Ectodermal cell (in vitro differentiated cells): ENCODE measurements around the gene USP49.

Source experiments
- H3K27ac ChIP-seq: 2 replicates; pipeline ENCODE4 v1.7.0; 2013; ENCODE audit warnings: mild to moderate bottlenecking, low read depth, low read length; ENCODE audit not compliant: insufficient read depth, poor library complexity, severe bottlenecking
- H3K27me3 ChIP-seq: 2 replicates; pipeline ENCODE4 v1.7.0; 2013; ENCODE audit warnings: mild to moderate bottlenecking, low read length; ENCODE audit not compliant: insufficient read depth, control insufficient read depth, poor library complexity, severe bottlenecking
- H3K36me3 ChIP-seq: one replicate; pipeline ENCODE4 v1.7.0; 2013; ENCODE audit warnings: low read length; ENCODE audit not compliant: control insufficient read depth, insufficient read depth
- H3K4me1 ChIP-seq: one replicate; pipeline ENCODE4 v1.7.0; 2013; ENCODE audit warnings: low read length; ENCODE audit not compliant: control insufficient read depth, insufficient read depth
- H3K4me3 ChIP-seq: 2 replicates; pipeline ENCODE4 v1.7.0; 2013; ENCODE audit warnings: low read depth, low read length, control low read depth; ENCODE audit not compliant: insufficient read depth
- H3K9me3 ChIP-seq: 2 replicates; pipeline ENCODE4 v1.7.0; 2013; ENCODE audit warnings: mild to moderate bottlenecking, low read length, moderate library complexity; ENCODE audit not compliant: control insufficient read depth
- WGBS, 2 experiments: methylation state at CpG; one replicate each; pipeline ENCODE4 v1.1.7; 2013; ENCODE audit warnings: missing lambda C conversion rate in 2 of 2; 5-methylcytosine and 5-hydroxymethylcytosine counted together

Gene USP49

GRCh38 chr6:41877051-41877680 lies 18.0 kb downstream of the USP49 start:
- no peak overlapping the region for H3K27ac ChIP-seq
- no peaks in the 10 kb centered on the region for H3K4me1 ChIP-seq
- no peak overlapping the region for H3K4me3 ChIP-seq
- H3K36me3 ChIP-seq, result no peaks in the 10 kb centered on the region
- no peaks in the 10 kb centered on the region for H3K9me3 ChIP-seq
- 93 to 96% methylated on average over 2 of the region's 2 CpGs for WGBS, 2 experiments
- H3K27me3 ChIP-seq, result no peaks in the 10 kb centered on the region

DNA sequence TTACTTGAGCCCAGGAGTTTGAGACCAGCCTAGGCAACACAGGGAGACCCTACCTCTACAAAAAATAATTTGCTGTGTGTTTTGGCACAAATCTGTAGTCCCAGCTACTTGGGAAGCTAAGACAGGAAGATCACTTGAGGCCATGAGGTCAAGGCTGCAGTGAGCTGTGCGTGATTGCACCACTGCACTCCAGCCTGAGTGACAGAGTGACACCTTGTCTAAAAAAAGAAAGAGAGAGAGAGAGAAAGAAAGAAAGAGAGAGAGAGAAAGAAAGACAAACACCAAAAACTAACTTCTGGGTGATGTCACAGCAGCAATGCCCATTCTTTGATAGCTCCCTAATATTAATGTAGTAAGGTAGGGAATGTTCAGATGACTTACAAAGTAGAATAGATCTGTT lies 20.4 kb downstream of the USP49 start:
- Histone ChIP-seq H3K36me3 (peaks cover 4% of the 10 kb centered on the region), H3K27me3 (no peaks in the 10 kb centered on the region), H3K4me3 (no peak overlapping the region), H3K4me1 (no peaks in the 10 kb centered on the region), H3K9me3 (no peaks in the 10 kb centered on the region), H3K27ac (no peak overlapping the region)
- 89 to 100% methylated on average over 1 of the region's 1 CpG for WGBS, 2 experiments

GRCh38 chr6:41872147-41872546 lies 23.0 kb downstream of the USP49 start:
- Histone ChIP-seq H3K4me1 (no peaks in the 10 kb centered on the region), H3K27ac (no peak overlapping the region), H3K4me3 (no peak overlapping the region), H3K9me3 (no peaks in the 10 kb centered on the region), H3K27me3 (no peaks in the 10 kb centered on the region), H3K36me3 (peaks cover 4% of the 10 kb centered on the region)
- 96 to 97% methylated on average over 12 of the region's 13 CpGs for WGBS, 2 experiments

- Histone ChIP-seq H3K27ac (no peak overlapping the region), H3K9me3 (no peaks in the 10 kb centered on the region), H3K27me3 (no peaks in the 10 kb centered on the region), H3K4me3 (no peak overlapping the region), H3K4me1 (no peaks in the 10 kb centered on the region), H3K36me3 (peaks cover 4% of the 10 kb centered on the region)
- WGBS, 2 experiments, result 89 to 94% methylated on average over 1 to 2 of the region's 2 CpGs
These were observed 23.5 kb downstream of the USP49 start for GRCh38 chr6:41871691-41872090.

DNA sequence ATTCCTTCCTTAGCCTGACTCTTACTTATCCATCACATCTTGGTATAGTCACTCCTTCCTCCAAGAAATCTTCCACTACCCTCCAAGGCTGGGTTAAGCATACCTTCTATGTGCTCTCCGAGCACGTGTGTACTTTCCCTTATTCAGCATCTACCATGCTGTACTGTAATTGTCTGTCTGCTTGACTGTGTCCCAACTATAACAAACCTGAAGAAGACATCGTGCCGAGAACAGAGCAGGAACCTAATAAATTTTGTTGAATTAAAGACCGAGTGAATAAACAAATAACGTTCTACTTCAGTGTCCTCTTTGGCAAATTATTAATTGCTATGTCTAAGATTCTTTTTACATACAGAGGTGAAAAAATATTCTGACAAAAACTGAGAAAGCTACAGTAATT lies 35.8 kb downstream of the USP49 start:
- Histone ChIP-seq H3K4me1 (no peaks in the 10 kb centered on the region), H3K4me3 (no peak overlapping the region), H3K9me3 (no peaks in the 10 kb centered on the region), H3K36me3 (no peaks in the 10 kb centered on the region), H3K27ac (no peak overlapping the region), H3K27me3 (no peaks in the 10 kb centered on the region)
- 92 to 93% methylated on average over 6 of the region's 6 CpGs for WGBS, 2 experiments

GRCh38 chr6:41858703-41859102 lies 36.5 kb downstream of the USP49 start:
- no peaks in the 10 kb centered on the region for H3K27me3 ChIP-seq
- 97 to 100% methylated on average over 1 to 2 of the region's 2 CpGs for WGBS, 2 experiments
- H3K9me3 ChIP-seq, result no peaks in the 10 kb centered on the region
- no peaks in the 10 kb centered on the region for H3K36me3 ChIP-seq
- no peaks in the 10 kb centered on the region for H3K4me1 ChIP-seq
- no peak overlapping the region for H3K4me3 ChIP-seq
- H3K27ac ChIP-seq, result no peak overlapping the region

DNA sequence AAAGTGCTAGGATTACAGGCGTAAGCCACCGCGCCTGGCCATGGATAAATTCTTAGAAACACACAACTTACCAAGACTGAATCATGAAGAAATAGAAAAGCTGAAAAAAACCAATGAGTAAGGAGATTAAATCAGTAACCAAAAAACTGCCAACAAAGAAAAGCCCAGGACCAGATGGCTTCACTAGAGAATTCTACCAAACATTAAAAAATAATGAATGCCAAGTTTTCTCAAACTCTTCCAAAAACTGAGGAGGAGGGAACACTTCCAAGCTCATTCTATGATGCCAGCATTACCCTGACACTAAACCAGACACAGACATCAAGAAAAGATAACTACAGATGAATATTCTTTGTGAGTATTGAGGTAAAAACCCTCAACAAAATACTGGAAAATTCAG lies 44.3 kb downstream of the USP49 start:
- no peaks in the 10 kb centered on the region for H3K36me3 ChIP-seq
- 80 to 91% methylated on average over 3 of the region's 3 CpGs for WGBS, 2 experiments
- H3K27ac ChIP-seq, result no peak overlapping the region
- H3K27me3 ChIP-seq, result no peaks in the 10 kb centered on the region
- H3K4me3 ChIP-seq, result no peak overlapping the region
- H3K4me1 ChIP-seq, result no peaks in the 10 kb centered on the region
- no peaks in the 10 kb centered on the region for H3K9me3 ChIP-seq

DNA sequence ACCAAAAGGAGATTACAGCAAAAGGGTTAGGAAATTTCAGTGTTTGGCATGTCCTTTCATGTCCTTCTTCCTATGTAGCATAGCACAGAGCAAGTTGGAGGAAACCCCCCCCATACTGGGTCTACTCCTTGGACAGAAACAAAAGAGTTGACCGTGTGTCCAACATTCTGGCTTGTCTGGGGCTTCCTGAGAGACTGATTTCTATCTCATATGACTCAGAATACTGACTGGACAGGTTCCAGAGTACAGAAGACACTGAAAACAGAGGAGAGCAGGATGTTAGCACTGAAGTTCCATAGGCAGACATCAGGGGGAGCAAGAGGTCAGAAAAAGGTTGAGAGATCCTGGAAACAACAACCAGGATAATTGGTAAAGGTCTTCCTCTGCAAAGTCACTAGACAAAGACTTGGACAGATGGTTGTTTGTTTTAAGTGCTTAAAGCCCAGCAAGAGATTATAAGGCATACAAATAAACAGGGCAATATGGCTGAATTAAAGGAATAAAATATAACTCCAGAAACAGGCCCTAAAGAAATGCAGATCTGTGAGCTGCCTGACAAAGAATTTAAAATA lies 48.4 kb downstream of the USP49 start:
- H3K27ac ChIP-seq, result no peak overlapping the region
- no peaks in the 10 kb centered on the region for H3K36me3 ChIP-seq
- no peaks in the 10 kb centered on the region for H3K27me3 ChIP-seq
- no peak overlapping the region for H3K4me3 ChIP-seq
- H3K4me1 ChIP-seq, result no peaks in the 10 kb centered on the region
- no peaks in the 10 kb centered on the region for H3K9me3 ChIP-seq
- 5 to 12% methylated on average over 1 of the region's 1 CpG for WGBS, 2 experiments

DNA sequence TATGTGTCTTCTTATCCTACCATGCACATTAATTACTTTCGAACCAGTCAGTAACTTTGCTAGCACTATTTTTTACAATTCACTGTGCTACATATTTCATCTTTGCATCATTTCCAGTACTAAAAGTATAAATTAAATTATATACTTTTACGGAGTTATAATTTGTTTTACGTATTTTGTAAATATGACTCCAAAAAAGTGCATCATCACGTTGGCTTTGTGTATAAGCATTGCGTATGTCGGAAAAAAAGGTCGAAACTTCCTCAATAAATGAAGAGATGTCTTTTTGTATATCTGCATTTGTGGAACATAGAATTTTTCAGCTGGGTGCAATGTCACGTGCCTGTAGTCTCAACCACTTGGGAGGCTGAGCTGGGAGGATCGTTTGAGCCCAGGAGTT lies 52.0 kb downstream of the USP49 start:
- Histone ChIP-seq H3K4me1 (no peaks in the 10 kb centered on the region), H3K9me3 (no peaks in the 10 kb centered on the region), H3K27ac (no peak overlapping the region), H3K36me3 (no peaks in the 10 kb centered on the region), H3K27me3 (no peaks in the 10 kb centered on the region), H3K4me3 (no peak overlapping the region)
- WGBS, 2 experiments, result 96 to 97% methylated on average over 9 of the region's 9 CpGs

- 86 to 96% methylated on average over 4 of the region's 4 CpGs for WGBS, 2 experiments
- Histone ChIP-seq H3K27me3 (no peaks in the 10 kb centered on the region), H3K27ac (no peak overlapping the region), H3K4me1 (no peaks in the 10 kb centered on the region), H3K9me3 (no peaks in the 10 kb centered on the region), H3K4me3 (no peak overlapping the region), H3K36me3 (no peaks in the 10 kb centered on the region)
These were observed 54.8 kb downstream of the USP49 start for GRCh38 chr6:41840326-41840725.
